ENCODE data around the gene DBH. TPM values are rescaled to one million over a fixed set of nuclear protein-coding genes. Genes with fewer than 3 reads are reported as not detected.

The DBH gene
- total and polyA plus RNA-seq, 2 donors (not counting 3 experiments of a cell fraction or from before 2014, with no cell fraction given), result not detected

GRCh38 chr9:133679466-133680061 is 43.4 kb downstream of the DBH start:
- CTCF ChIA-PET, result no interaction called here
- Histone ChIP-seq H2AFZ (ENCODE audit: low read depth, low read length) (no peak overlapping the region), H3K4me1 (ENCODE audit: control insufficient read depth, extremely low read depth, insufficient read depth, low read length) (peaks cover 6% of the 10 kb centered on the region), H3K9me1 (replicated peaks; ENCODE audit: control insufficient read depth, extremely low read depth, insufficient read depth, low read length) (no peaks in the 10 kb centered on the region), H3K4me3 (replicated peaks in 1 of 3; ENCODE audit: insufficient read depth in 1 of 3, low read depth in 1 of 3, low read length in 3 of 3) (no peak overlapping the region), H3K4me2 (ENCODE audit: insufficient read depth, low read length) (no peak overlapping the region), H3K27ac (ENCODE audit: insufficient read depth, low read depth, low read length) (no peak overlapping the region), H3K9ac (replicated peaks; ENCODE audit: extremely low read depth, insufficient read depth, low read length) (no peak overlapping the region), H3K79me2 (ENCODE audit: control insufficient read depth, insufficient read depth, low read length) (no peaks in the 10 kb centered on the region), H3K27me3 (ENCODE audit: control insufficient read depth in 2 of 2, insufficient read depth in 2 of 2, low read length in 2 of 2) (peaks cover 0 to 5% of the 10 kb centered on the region in 2 experiments), H4K20me1 (replicated peaks; ENCODE audit: control insufficient read depth, extremely low read depth, insufficient read depth, low read length) (no peaks in the 10 kb centered on the region), H3K9me3 (replicated peaks; ENCODE audit: control insufficient read depth, insufficient read depth, low read length) (no peaks in the 10 kb centered on the region), H3K36me3 (ENCODE audit: control insufficient read depth in 2 of 2, extremely low read depth in 1 of 2, insufficient read depth in 2 of 2, low read length in 2 of 2) (no peaks in the 10 kb centered on the region)
- BruUV-seq (replicated peaks), result no TSS peak
- dilution Hi-C loops (cut with MboI; ENCODE audit: extremely low pct_ligation_motif_present, low sequenced_read_pairs), result no loop called here
- POLR2A ChIA-PET, result no interaction called here
- intact Hi-C loops (cut with micrococcal nuclease), result no loop called here
- DNase-seq (ENCODE audit: low read depth, low spot score), result no peak
- no peak for FAIRE-seq
- no peak for TF ChIP-seq EZH2 (IDR thresholded peaks at IDR 0.05; ENCODE audit: borderline replicate concordance, low read depth, low read length, severe bottlenecking)
- TF ChIP-seq FOS (IDR thresholded peaks at IDR 0.05; ENCODE audit: borderline replicate concordance, insufficient read depth, low read length), result no peak
- TF ChIP-seq POLR2AphosphoS5 (IDR thresholded peaks at IDR 0.05; ENCODE audit: insufficient read depth, low read depth, low read length), result no peak
- TF ChIP-seq GATA2 (IDR thresholded peaks at IDR 0.05; ENCODE audit: insufficient read depth, insufficient read length, low read depth, low read length), result no peak
- TF ChIP-seq MYC (IDR thresholded peaks at IDR 0.05; ENCODE audit: low read depth, low read length), result no peak
- no peak for TF ChIP-seq JUN (IDR thresholded peaks at IDR 0.05; ENCODE audit: borderline replicate concordance, insufficient read depth, insufficient read length, low read depth)
- TF ChIP-seq MAX (IDR thresholded peaks at IDR 0.05; ENCODE audit: insufficient read depth, insufficient read length), result no peak
- TF ChIP-seq POLR2A (IDR thresholded peaks at IDR 0.05; ENCODE audit: low read depth, low read length), result no peak
- TF ChIP-seq, protein P1, sequence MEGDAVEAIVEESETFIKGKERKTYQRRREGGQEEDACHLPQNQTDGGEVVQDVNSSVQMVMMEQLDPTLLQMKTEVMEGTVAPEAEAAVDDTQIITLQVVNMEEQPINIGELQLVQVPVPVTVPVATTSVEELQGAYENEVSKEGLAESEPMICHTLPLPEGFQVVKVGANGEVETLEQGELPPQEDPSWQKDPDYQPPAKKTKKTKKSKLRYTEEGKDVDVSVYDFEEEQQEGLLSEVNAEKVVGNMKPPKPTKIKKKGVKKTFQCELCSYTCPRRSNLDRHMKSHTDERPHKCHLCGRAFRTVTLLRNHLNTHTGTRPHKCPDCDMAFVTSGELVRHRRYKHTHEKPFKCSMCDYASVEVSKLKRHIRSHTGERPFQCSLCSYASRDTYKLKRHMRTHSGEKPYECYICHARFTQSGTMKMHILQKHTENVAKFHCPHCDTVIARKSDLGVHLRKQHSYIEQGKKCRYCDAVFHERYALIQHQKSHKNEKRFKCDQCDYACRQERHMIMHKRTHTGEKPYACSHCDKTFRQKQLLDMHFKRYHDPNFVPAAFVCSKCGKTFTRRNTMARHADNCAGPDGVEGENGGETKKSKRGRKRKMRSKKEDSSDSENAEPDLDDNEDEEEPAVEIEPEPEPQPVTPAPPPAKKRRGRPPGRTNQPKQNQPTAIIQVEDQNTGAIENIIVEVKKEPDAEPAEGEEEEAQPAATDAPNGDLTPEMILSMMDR (IDR thresholded peaks at IDR 0.05; ENCODE audit: extremely low read depth in 1 of 2, insufficient read depth in 1 of 2, low read depth in 1 of 2, low read length in 2 of 2), result no peak

Measured in endothelial cell of umbilical vein (primary cell).